Measurements from ENCODE around the gene CCDC90B. TPM values are rescaled to one million over a fixed set of nuclear protein-coding genes. Genes with fewer than 3 reads are reported as not detected.

CCDC90B gene
- total RNA-seq, 4 donors from 2014 or later = 31.0 to 56.5 (median 40.1) TPM

GRCh38 chr11:83294208-83294607, 8.0 kb upstream of the CCDC90B start:
- WGBS, 2 donors = 87 to 93% methylated on average over 4 of the region's 4 CpGs

DNA sequence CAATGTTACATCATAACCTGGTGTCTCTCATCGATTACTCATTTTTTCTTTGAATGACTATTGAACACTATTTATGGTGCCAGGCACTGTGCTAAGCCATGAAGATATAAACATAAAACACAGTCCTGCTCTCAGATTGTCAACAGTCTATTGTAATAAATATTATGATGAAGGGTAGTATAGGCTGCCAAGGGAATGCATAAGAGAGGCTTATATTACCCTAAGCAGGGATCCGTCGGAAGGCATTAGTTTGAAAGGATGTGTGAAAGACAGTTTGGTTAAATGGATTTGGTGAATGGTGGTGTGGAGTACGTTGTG, 7.2 kb upstream of the CCDC90B start:
- DNase-seq (ENCODE audit: low spot score in 2 of 2) = no peak
- H3K36me3 ChIP-seq = no peaks in the 10 kb centered on the region
- WGBS, 2 donors = 73 to 76% methylated on average over 4 of the region's 4 CpGs
- H3K27ac ChIP-seq = no peak overlapping the region
- peaks cover 0 to 9% (median 0%) of the 10 kb centered on the region in 4 donors for H3K4me1 ChIP-seq
- no peak for TF ChIP-seq EP300 (IDR thresholded peaks at IDR 0.05)
- TF ChIP-seq, protein P1, sequence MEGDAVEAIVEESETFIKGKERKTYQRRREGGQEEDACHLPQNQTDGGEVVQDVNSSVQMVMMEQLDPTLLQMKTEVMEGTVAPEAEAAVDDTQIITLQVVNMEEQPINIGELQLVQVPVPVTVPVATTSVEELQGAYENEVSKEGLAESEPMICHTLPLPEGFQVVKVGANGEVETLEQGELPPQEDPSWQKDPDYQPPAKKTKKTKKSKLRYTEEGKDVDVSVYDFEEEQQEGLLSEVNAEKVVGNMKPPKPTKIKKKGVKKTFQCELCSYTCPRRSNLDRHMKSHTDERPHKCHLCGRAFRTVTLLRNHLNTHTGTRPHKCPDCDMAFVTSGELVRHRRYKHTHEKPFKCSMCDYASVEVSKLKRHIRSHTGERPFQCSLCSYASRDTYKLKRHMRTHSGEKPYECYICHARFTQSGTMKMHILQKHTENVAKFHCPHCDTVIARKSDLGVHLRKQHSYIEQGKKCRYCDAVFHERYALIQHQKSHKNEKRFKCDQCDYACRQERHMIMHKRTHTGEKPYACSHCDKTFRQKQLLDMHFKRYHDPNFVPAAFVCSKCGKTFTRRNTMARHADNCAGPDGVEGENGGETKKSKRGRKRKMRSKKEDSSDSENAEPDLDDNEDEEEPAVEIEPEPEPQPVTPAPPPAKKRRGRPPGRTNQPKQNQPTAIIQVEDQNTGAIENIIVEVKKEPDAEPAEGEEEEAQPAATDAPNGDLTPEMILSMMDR (IDR thresholded peaks at IDR 0.05) = no peak
- TF ChIP-seq POLR2A (IDR thresholded peaks at IDR 0.05) = no peak
- no peaks in the 10 kb centered on the region for H3K27me3 ChIP-seq
- no peaks in the 10 kb centered on the region for H3K9me3 ChIP-seq
- H3K4me3 ChIP-seq = no peak overlapping the region

More at GRCh38 chr11:83294208-83294607, 8.0 kb upstream of the CCDC90B start:
- no peak for DNase-seq (ENCODE audit: low spot score in 2 of 2)
- no peaks in the 10 kb centered on the region for H3K9me3 ChIP-seq
- TF ChIP-seq, protein P1 (IDR thresholded peaks at IDR 0.05) = no peak
- TF ChIP-seq EP300 (IDR thresholded peaks at IDR 0.05) (no peak), POLR2A (IDR thresholded peaks at IDR 0.05) (no peak)
- H3K27ac ChIP-seq = no peak overlapping the region
- H3K4me1 ChIP-seq = peaks cover 0 to 9% (median 0%) of the 10 kb centered on the region in 4 donors
- H3K4me3 ChIP-seq = no peak overlapping the region
- no peaks in the 10 kb centered on the region for H3K36me3 ChIP-seq
- H3K27me3 ChIP-seq = no peaks in the 10 kb centered on the region

DNA sequence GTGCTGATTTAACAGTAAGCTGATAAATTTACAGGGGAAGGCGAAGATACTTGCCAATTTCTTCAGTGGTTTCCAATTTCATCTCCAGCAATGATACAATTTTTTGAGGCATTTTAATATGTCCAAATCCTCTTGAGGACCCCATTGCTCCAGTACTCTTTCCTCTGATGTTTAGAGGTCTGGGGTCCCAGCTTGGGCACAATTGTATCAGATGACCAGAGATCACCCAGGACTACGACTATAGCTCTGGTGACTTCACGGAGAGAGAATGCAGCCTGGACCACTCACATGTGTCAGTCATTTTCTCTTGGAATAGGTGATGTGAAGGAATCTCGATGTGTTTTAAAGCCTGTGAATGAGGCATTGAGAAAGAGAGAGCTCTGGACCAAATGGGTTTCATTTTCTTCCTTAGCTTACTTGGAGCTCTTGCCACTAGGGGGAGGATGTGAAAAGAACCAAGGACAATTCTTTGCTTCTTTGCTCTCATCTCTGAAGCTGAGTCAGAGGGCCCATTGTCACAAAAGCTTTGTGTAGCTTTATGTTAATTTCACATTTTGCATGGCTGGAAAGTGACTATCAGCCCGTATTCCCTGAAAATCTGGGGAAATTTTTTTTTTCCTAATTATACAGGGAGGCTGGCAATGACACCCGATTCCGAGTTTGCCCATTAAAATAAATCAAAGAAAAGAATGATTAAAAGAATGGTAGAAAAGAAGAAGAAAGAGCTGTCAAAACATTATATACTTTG, 6.7 kb upstream of the CCDC90B start:
- 32 to 35% methylated on average over 7 of the region's 7 CpGs for WGBS, 2 donors
- H3K9me3 ChIP-seq = no peaks in the 10 kb centered on the region
- H3K27ac ChIP-seq = no peak overlapping the region
- H3K27me3 ChIP-seq = no peaks in the 10 kb centered on the region
- H3K4me3 ChIP-seq = no peak overlapping the region
- TF ChIP-seq EP300 (IDR thresholded peaks at IDR 0.05) (no peak), POLR2A (IDR thresholded peaks at IDR 0.05) (no peak)
- TF ChIP-seq, protein P1 (IDR thresholded peaks at IDR 0.05) = peak; percentile 60 to 75 (median 63)
- peak in 1 of 2 donors; percentile 66 for DNase-seq (ENCODE audit: low spot score in 2 of 2)
- H3K4me1 ChIP-seq = peaks cover 0 to 9% (median 0%) of the 10 kb centered on the region in 4 donors
- no peaks in the 10 kb centered on the region for H3K36me3 ChIP-seq

DNA sequence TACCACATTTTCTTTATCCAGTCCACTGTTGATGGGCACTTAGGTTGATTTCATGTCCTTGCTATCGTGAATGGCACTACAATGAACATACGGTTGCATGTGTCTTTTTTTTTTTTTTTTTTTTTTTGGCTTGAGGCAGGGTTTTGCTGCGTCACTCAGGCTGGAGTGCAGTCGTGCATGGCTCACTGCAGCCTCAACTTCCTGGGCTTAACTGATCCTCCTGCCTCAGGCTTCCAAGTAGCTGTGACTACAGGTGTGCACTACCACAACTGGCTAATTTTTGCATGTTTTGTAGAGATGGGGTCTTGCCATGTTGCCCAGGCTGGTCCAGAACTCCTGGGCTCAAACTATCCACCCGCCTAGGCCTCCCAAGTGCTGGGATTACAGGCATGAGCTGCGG, 1.5 kb upstream of the CCDC90B start:
- DNase-seq (ENCODE audit: low spot score in 2 of 2) = no peak
- H3K4me1 ChIP-seq = peaks cover 0 to 30% (median 16%) of the 10 kb centered on the region in 4 donors
- TF ChIP-seq POLR2A (IDR thresholded peaks at IDR 0.05) (no peak), EP300 (IDR thresholded peaks at IDR 0.05) (no peak)
- TF ChIP-seq, protein P1 (IDR thresholded peaks at IDR 0.05) = no peak
- WGBS, 2 donors = 95 to 96% methylated on average over 6 of the region's 6 CpGs
- no peaks in the 10 kb centered on the region for H3K9me3 ChIP-seq
- no peak overlapping the region for H3K27ac ChIP-seq
- no peaks in the 10 kb centered on the region for H3K36me3 ChIP-seq
- H3K4me3 ChIP-seq = no peak overlapping the region
- H3K27me3 ChIP-seq = no peaks in the 10 kb centered on the region

GRCh38 chr11:83285151-83285770, 906 bp downstream of the CCDC90B start:
- Histone ChIP-seq H3K27me3 (no peaks in the 10 kb centered on the region), H3K4me1 (peaks cover 0 to 46% (median 19%) of the 10 kb centered on the region in 4 donors), H3K27ac (peak overlapping the region; percentile 96 to 98 (median 96)), H3K9me3 (no peaks in the 10 kb centered on the region), H3K36me3 (no peaks in the 10 kb centered on the region), H3K4me3 (peak overlapping the region; percentile 66 to 84 (median 72))
- DNase-seq (ENCODE audit: low spot score in 2 of 2) = no peak
- no peak for TF ChIP-seq POLR2A (IDR thresholded peaks at IDR 0.05)
- TF ChIP-seq, protein P1 (IDR thresholded peaks at IDR 0.05) = no peak
- no peak for TF ChIP-seq EP300 (IDR thresholded peaks at IDR 0.05)
- WGBS, 2 donors = 2% methylated on average over 22 of the region's 22 CpGs

Data from tibial nerve (tissue), 4 donors.